Retina (tissue), 1 donor: Measurements from ENCODE around the gene FREM2.

ENCODE experiments used
- DNase-seq: peaks from one replicate; pipeline ENCODE4 v3.0.0-alpha.2; 2016

The FREM2 gene

GRCh38 chr13:38902551-38902950 lies 215.7 kb downstream of the FREM2 start:
- DNase-seq = no peak

- DNase-seq = no peak
These were observed 218.2 kb downstream of the FREM2 start for GRCh38 chr13:38905081-38905480.

GRCh38 chr13:38905861-38906260 lies 219.0 kb downstream of the FREM2 start:
- no peak for DNase-seq

GRCh38 chr13:38908574-38908973 lies 221.7 kb downstream of the FREM2 start:
- DNase-seq = no peak

- no peak for DNase-seq
These were observed 227.2 kb downstream of the FREM2 start for GRCh38 chr13:38914070-38914469.

GRCh38 chr13:38921081-38921480 lies 234.2 kb downstream of the FREM2 start:
- no peak for DNase-seq

- DNase-seq = no peak
These were observed 235.3 kb downstream of the FREM2 start for GRCh38 chr13:38922170-38922569.

GRCh38 chr13:38933786-38934185 lies 246.9 kb downstream of the FREM2 start:
- no peak for DNase-seq
